ENCODE results near the gene MELK. TPM values are rescaled to one million over a fixed set of nuclear protein-coding genes. Genes with fewer than 3 reads are reported as not detected.
"Not testable (repeated sequence)": the region's sequence is repeated elsewhere in the genome, so short reads cannot be mapped to it uniquely, and the experiment has no call there.

Gene MELK
- total and polyA plus RNA-seq, 2 experiments from 2014 or later: 11.0 to 12.5 TPM

DNA sequence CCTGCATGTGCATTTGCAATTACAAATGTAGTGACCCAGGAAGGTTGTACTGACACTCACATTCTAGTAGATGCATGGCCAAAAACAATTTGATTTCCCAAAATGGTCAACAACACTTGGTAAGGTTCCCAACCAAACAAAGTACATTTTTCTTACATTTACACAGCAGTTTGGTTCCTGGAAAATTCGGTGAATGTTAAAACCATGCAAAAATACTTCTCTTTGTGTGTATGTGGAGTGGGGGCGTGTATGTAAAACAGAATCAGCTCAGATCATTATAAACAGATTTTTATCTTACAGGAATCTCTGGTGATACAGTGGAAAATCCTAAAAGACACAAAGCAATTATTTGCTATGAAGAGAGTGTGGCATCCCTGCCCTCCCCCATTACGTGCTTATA lies 25.1 kb upstream of the MELK start:
- DNase-seq (ENCODE audit: low spot score): no peak
- no peaks in the 10 kb centered on the region for H4K20me1 ChIP-seq (ENCODE audit: insufficient read depth, poor library complexity, severe bottlenecking)
- H3K4me1 ChIP-seq (ENCODE audit: insufficient read depth): no peaks in the 10 kb centered on the region
- TF ChIP-seq EZH2 (IDR thresholded peaks at IDR 0.05; ENCODE audit: borderline replicate concordance) (no peak), CTCF (IDR thresholded peaks at IDR 0.05; ENCODE audit: poor library complexity) (no peak), EZH2phosphoT487 (IDR thresholded peaks at IDR 0.05; ENCODE audit: low read depth, severe bottlenecking, unreplicated experiment) (no peak)
- no peak overlapping the region for H2AFZ ChIP-seq
- 85% methylated on average over 3 of the region's 3 CpGs for WGBS (ENCODE audit: low lambda C conversion rate, missing lambda C conversion rate)
- H3K79me2 ChIP-seq: no peaks in the 10 kb centered on the region
- H3K9me2 ChIP-seq (replicated peaks; ENCODE audit: insufficient read depth): no peaks in the 10 kb centered on the region
- H3K9me3 ChIP-seq (ENCODE audit: low read depth): no peaks in the 10 kb centered on the region
- H3K27ac ChIP-seq: no peak overlapping the region
- no peaks in the 10 kb centered on the region for H3K36me3 ChIP-seq (replicated peaks; ENCODE audit: insufficient read depth, low read depth)
- H3K4me3 ChIP-seq: no peak overlapping the region
- H3K4me2 ChIP-seq: no peak overlapping the region
- H3K27me3 ChIP-seq: no peaks in the 10 kb centered on the region

DNA sequence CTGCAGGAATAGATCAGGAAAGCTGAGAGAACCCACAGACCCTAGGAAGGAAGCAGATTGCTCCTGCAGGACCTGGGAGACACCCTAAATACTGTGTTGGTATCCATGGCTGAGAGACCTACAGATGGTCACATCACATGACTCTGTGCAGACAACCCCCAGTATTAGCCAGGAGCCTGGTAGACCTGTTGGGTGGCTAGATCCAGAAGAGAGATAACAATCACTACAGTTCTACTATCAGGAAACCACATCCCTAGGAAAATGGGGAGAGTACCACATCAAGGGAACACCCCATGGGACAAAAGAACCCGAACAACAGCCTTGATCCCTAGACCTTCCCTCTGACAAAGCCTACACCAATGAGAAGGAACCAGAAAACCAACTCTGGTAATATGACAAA lies 24.2 kb upstream of the MELK start:
- Histone ChIP-seq H3K4me2 (no peak overlapping the region), H3K27me3 (no peaks in the 10 kb centered on the region), H3K9me2 (replicated peaks; ENCODE audit: insufficient read depth) (no peaks in the 10 kb centered on the region), H3K79me2 (no peaks in the 10 kb centered on the region), H3K4me3 (no peak overlapping the region), H2AFZ (no peak overlapping the region), H3K4me1 (ENCODE audit: insufficient read depth) (no peaks in the 10 kb centered on the region), H3K27ac (no peak overlapping the region), H4K20me1 (ENCODE audit: insufficient read depth, poor library complexity, severe bottlenecking) (no peaks in the 10 kb centered on the region), H3K9me3 (ENCODE audit: low read depth) (no peaks in the 10 kb centered on the region), H3K36me3 (replicated peaks; ENCODE audit: insufficient read depth, low read depth) (no peaks in the 10 kb centered on the region)
- TF ChIP-seq CTCF (IDR thresholded peaks at IDR 0.05; ENCODE audit: poor library complexity) (no peak), EZH2phosphoT487 (IDR thresholded peaks at IDR 0.05; ENCODE audit: low read depth, severe bottlenecking, unreplicated experiment) (no peak), EZH2 (IDR thresholded peaks at IDR 0.05; ENCODE audit: borderline replicate concordance) (no peak)
- 100% methylated on average over 1 of the region's 1 CpG for WGBS (ENCODE audit: low lambda C conversion rate, missing lambda C conversion rate)
- DNase-seq (ENCODE audit: low spot score): no peak

GRCh38 chr9:36550135-36550534 lies 22.6 kb upstream of the MELK start:
- H3K9me3 ChIP-seq (ENCODE audit: low read depth): no peaks in the 10 kb centered on the region
- H4K20me1 ChIP-seq (ENCODE audit: insufficient read depth, poor library complexity, severe bottlenecking): no peaks in the 10 kb centered on the region
- no peak overlapping the region for H3K4me3 ChIP-seq
- H3K27me3 ChIP-seq: no peaks in the 10 kb centered on the region
- no peak for DNase-seq (ENCODE audit: low spot score)
- no peak overlapping the region for H3K4me2 ChIP-seq
- no peaks in the 10 kb centered on the region for H3K36me3 ChIP-seq (replicated peaks; ENCODE audit: insufficient read depth, low read depth)
- TF ChIP-seq EZH2 (IDR thresholded peaks at IDR 0.05; ENCODE audit: borderline replicate concordance) (no peak), CTCF (IDR thresholded peaks at IDR 0.05; ENCODE audit: poor library complexity) (no peak), EZH2phosphoT487 (IDR thresholded peaks at IDR 0.05; ENCODE audit: low read depth, severe bottlenecking, unreplicated experiment) (no peak)
- no peak overlapping the region for H2AFZ ChIP-seq
- no peaks in the 10 kb centered on the region for H3K4me1 ChIP-seq (ENCODE audit: insufficient read depth)
- WGBS (ENCODE audit: low lambda C conversion rate, missing lambda C conversion rate): 94% methylated on average over 8 of the region's 8 CpGs
- H3K79me2 ChIP-seq: no peaks in the 10 kb centered on the region
- H3K9me2 ChIP-seq (replicated peaks; ENCODE audit: insufficient read depth): no peaks in the 10 kb centered on the region
- H3K27ac ChIP-seq: no peak overlapping the region

DNA sequence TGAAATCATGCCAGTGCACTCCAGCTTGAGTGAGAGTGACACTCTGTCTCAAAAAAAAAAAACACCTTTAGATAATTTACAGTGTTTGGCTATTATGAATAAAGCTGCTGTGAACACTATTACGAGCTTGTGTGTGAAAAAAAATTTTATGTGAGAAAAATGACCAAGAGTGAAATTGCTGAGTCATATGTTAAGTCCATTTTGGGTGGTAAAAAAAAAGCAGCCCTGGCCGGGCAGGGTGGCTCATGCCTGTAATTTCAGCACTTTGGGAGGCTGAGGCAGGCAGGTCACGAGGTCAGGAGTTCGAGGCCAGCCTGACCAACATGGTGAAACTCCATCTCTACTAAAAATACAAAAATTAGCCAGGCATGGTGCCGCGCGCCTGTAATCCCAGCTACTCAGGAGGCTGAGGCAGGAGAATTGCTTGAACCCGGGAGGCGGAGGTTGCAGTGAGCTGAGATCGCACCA lies 22.0 kb upstream of the MELK start:
- not testable (repeated sequence) for H3K79me2 ChIP-seq; H2AFZ ChIP-seq; H3K27ac ChIP-seq; H3K4me3 ChIP-seq; H3K9me3 ChIP-seq (ENCODE audit: low read depth); H4K20me1 ChIP-seq (ENCODE audit: insufficient read depth, poor library complexity, severe bottlenecking); DNase-seq (ENCODE audit: low spot score); H3K27me3 ChIP-seq; H3K36me3 ChIP-seq (replicated peaks; ENCODE audit: insufficient read depth, low read depth); H3K4me2 ChIP-seq; H3K9me2 ChIP-seq (replicated peaks; ENCODE audit: insufficient read depth); H3K4me1 ChIP-seq (ENCODE audit: insufficient read depth)
- 93% methylated on average over 10 of the region's 10 CpGs for WGBS (ENCODE audit: low lambda C conversion rate, missing lambda C conversion rate)

Measured in hepatocyte (in vitro differentiated cells).